Activated CD4-positive, alpha-beta T cell treated with anti-CD3 and anti-CD28 coated beads, Interleukin-2, Interleukin-4, amounts not matched to agents 100 ng/mL and 50 ng/mL, durations not matched to agents 16 hours and 8 hours (primary cell): Measurements from ENCODE around the gene ZGPAT.

Experiments
- DNase-seq: peaks from one replicate; pipeline ENCODE4 v3.0.0-alpha.2; 2020; ENCODE audit warnings: low spot score

ZGPAT gene

DNA sequence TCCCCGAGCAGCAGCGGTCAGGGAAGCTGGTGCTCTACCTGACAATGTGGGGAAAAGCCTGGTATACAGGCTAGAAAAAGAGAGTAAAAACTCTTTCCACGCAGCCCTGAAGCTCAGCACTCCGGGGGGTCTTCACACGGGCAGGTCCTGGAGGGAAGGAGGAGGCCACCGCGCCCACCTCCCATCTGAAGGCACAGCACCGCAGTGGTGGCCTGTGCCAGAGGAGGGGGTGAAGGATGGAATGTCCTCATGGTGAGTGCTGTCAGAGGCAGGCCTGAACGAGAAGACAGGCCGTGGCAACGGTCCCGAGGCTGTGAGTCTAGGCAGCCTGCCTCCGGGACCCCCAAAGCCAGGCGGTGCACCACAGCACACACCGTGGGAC, 37.6 kb downstream of the ZGPAT start:
- DNase-seq, result no peak

DNA sequence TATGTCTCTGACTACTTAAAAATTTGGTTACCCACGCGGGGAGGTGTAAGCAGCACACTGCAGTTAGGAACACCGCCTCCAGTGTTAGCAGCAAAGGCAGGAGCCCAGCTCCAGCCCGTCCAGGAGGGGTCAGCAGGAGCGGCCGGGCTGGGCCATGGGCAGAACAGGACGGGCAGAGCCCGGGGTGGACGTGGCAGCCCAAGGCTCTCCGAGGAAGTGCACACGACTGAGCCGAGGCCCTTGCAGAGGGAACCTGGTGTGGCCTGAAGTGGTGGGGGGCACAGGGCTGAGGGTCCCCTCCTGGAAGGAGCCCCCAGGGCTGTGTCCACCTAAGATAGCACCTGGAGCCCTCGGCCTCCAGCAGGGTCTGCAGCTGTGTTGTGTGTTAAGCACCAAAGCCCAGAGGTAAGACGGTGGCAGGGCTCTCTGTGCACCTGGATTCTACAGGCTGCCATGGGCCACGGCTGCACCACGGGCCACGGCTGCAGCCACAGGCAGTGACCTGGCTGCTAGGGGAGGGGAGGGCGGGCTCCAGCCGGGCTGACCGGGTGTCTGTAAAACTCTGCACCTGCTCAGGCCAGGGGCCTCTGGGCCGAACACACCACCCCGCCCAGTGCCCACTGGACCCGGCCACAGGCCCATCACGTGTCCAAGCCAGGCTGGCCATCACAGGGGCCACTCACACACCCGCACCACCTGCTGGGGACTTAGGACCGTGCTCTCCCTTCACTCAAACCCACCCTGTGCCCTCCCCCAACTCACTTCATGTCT, 38.3 kb downstream of the ZGPAT start:
- DNase-seq, result no peak

DNA sequence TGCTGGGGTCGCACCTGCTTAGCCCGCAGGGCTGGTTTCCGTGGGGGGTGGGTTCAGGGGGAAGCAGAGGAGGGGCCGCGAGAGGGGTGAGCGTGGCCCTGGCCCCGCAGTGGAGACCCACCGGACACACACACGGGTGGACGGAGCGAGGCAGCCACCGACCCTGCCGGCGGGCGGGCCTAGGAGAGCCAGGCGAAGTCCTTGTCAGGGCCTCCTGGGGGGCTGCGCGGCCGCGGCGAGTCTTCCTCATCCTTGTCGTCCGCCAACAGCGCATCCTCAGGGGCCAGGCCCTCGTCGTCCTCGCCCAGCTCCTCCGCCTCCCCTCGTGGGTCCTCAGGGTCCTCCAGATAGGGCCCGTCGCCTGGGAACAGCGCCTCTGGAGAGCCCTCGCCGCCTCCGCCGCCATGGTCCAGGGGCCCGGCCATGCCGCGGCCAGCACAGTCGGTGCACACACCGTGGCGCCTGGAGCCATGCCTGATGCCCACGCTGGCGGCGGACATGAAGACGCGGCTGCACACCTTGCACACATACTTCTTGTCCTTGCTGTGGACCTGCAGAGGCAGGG, 39.0 kb downstream of the ZGPAT start:
- no peak for DNase-seq

DNA sequence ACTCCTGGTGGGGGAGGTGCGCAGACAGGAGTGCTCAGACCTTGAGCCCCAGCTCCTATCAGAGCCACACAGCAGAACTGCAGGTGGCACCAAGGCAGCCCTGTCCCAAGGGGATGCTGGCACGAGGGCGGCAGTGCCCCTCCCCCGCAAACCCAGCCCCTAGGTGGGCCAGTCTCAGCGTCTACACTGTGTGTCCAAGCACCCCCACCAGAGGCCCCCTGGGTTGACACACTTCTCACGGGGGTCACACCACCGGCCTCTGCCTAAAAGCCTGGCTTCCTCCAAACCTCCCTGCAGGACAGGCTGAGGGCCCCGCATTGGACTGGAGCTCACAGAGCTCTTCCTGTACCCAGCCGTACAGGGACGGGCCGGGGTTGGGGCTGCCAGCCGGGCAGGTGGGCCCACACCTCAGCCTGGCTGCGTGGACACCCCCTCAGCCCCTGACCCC, 39.8 kb downstream of the ZGPAT start:
- no peak for DNase-seq

DNA sequence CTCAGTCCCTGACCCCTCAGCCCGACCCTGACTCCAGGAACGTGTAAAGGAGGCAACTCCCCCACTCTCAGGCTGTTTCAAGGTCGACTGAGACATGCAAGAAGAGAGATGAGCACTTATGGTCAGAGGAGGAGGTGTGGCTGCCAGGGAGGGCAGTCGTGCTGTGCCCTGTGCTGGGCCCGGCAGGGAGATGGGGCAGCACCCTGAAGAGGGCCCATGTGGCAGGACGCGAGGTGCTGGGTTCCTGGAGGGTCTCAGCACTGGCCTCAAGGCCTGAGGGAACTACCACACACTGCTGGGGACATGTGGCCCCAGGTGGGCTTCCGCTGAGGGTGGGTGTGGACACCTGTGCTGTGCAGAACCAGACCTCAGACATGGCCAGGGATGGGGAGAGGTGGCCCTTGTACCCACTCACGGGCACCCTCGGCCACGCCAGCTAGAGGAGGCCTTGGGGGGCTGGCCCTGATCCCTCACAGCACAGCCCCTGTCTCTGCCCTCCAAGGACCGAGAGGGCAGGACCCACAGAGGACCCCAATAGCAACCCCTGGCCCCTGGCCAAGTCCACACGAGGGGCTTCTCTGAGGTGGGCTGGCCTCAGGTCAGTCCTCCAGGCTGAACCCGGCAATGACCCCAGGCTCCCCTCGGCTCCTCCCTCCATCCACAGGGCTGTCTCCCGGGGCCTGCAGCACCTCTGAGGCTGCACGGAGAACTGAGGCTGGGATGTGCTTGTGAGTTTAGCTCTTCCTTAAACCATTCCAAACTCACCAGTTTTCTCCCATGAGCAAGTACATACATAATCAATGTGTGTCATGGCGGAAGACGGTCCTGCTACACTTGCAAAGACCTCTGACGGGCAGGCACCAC, 40.5 kb downstream of the ZGPAT start:
- no peak for DNase-seq

DNA sequence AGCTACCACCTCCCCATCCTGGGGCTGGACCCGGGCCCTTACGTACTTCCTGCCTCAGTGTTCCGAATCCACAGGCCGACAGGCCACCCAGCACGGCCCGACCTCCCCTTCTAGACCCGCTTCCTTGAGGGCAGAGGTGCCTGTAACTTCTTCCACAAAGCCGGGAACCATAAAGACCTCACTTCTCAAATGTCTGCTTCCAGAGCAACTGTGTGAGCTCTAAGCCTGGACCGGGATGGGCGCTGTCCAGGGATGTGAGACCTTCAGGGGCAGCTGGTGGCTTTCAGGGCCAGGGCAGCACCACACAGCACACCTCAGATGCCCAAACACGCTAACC, 41.1 kb downstream of the ZGPAT start:
- no peak for DNase-seq

DNA sequence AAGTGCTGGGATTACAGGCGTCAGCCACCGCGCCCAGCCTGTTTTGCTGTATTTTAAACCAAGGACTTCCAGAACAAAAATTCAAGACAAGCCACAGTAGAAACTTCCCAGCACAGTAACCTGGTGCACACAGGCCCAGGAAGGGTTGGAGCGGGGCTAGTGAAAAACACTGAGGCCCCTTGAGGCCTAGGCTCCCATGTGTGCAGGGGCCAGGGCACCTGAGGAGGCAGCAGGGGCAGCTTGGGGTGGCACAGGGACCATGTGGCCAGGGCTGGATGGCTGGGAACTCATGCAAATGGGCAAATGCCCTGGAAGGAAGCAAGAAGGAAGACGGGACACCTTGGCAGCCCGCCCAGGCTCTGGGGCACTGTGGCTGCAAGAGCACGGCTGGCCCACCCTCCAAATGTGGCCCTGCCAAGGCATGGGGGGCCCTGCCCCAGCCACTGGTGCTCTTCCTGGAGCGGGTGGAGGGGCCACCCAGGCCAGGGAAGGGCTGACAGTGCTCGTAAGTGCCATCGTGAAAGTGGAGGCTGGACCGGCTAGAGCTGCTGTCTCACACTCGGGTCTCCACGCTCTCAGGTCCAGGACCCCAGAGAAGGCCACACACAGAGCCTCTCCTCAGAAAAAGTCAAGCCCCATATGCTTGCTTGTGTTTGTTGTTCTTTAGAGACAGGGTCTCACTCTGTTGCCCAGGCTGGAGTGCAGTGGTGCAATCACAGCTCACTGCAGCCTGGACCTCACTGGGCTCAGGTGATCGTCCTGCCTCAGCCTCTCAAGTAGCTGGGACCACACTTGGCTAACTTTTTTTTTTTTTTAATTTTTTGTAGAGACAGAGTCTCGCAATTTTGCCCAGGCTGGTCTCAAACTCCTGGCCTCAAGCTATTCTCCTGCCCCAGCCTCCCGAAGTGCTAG, 42.0 kb downstream of the ZGPAT start:
- no peak for DNase-seq

DNA sequence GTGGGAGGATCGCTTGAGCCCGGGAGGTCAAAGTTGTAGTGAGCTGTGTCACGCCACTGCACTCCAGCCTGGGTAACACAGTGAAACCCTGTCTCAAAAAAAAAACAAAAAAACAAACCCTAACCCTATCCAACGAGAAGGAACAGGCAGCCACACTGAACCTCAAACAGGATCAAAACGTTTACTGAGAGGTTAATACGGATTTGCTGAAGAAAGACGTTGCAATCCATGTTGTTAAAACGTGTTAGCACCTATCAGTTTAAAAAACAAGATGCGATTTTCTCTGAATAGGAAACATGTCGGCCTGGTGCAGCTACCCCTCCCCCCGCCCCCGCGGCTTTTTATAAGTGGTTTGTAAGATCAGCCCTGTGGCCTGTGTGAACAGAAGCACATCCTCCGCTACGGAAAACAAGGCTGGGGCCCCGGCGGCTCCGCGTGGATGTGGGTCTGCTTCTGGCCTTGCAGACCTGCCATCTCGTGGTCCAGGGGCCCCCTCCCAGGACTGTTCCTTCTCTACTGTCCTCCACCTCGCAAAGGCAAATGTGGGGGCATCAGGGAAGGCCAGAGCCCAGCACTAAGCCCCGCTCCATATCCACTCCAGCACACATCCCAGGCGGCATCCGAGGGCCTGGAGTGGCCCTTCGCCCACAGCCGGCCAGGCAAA, 43.1 kb downstream of the ZGPAT start:
- no peak for DNase-seq

DNA sequence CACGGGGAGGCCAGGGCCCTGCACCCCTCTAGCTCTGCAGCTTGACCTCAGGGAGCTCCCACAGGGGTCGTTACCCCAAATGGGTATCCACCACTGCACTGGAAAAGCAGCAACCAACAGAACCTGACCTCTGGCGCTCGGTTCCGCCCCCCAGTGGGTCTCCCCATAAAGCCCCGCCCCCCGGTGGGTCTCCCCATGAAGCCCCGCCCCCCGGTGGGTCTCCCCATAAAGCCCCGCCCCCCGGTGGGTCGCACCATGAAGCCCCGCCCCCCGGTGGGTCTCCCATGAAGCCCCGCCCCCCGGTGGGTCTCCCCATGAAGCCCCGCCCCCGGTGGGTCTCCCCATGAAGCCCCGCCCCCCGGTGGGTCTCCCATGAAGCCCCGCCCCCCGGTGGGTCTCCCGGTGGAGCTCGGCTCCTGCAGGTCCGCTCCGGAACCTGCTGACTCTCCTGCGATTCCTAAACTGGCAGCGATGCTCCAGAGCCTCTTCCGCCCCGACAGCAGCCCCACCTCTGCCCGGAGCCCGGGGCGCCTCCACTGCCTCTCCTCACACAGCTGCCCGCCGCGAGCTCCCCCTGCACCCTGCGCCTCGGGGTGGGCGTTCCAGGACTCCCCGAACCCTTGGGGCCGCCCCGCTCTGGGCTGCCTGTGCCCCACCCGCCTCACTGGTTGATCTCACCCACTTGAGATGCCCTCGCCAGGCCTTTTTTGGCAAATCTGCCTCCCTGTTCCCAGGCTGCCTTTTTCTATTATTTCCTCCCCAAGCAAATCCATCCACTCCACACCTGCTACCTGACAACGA, 43.8 kb downstream of the ZGPAT start:
- DNase-seq, result no peak

DNA sequence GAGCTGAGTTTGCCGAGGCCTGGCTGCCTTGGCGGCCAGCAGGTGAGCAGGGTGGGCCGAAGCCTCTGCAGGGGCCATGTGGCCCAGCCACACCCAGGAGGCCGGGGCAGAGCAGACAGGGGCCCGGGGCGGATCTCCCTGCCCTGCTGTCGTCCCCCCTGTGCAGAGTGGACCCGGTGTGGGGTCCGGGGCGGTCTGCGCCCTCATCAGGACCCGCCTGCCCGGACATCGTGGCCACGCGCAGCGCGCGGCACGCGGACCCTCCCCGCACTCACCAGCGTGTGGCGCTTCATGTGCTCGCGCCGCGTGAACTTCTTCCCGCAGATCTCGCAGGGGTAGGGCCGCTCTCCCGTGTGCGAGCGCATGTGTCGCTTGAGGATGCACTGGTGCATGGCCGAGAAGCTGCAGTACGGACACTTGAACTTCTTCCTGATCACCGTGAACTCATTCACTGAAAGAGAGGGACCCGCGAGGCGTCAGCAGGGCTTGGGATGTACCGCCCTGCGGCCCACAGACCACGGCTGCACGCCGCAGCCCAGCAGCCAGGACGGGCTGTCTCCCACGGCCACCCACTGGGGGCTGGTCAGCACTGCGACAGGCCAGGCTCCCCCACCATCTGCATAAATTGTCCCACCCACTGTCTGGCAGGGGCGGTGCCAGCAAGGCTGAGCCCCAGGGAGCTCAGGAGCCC, 44.7 kb downstream of the ZGPAT start:
- DNase-seq, result no peak

DNA sequence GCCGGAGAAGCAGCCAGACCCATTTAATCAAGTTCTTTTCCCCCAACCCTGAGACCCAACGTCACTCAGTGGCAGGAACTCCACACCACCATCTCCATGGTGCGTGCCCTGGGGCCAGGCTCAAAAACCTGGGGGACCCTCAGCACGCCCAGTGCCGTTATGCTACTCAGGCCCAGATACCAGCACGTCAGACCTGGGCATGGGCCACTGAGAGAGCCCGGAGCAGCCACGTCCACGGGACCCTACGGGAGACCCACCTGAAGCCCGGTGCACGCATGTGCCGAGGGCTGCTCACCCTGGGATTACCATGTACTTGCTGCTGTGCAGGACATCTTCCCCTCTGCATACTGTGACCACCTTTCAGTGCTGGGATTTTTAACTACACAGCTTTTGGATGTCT, 45.5 kb downstream of the ZGPAT start:
- DNase-seq, result no peak

DNA sequence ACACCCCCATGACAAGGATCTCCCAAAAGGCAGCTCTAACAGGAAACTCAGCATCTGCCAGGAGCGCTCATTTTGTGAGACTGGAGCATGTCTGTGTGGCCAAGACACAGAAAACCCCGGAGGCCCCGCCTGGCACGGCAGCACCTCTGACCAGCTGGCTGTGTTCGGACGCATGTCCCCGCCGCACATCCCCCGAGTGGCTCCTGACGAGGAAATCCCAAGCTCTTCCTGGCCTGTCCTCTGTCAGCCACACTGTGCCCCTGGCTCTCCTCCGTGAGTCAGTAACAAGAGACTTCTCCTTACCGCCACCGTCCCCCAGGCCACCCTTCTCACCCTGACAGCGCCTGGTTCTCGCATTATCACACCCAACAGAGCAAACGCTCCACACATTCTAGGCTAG, 46.2 kb downstream of the ZGPAT start:
- no peak for DNase-seq

DNA sequence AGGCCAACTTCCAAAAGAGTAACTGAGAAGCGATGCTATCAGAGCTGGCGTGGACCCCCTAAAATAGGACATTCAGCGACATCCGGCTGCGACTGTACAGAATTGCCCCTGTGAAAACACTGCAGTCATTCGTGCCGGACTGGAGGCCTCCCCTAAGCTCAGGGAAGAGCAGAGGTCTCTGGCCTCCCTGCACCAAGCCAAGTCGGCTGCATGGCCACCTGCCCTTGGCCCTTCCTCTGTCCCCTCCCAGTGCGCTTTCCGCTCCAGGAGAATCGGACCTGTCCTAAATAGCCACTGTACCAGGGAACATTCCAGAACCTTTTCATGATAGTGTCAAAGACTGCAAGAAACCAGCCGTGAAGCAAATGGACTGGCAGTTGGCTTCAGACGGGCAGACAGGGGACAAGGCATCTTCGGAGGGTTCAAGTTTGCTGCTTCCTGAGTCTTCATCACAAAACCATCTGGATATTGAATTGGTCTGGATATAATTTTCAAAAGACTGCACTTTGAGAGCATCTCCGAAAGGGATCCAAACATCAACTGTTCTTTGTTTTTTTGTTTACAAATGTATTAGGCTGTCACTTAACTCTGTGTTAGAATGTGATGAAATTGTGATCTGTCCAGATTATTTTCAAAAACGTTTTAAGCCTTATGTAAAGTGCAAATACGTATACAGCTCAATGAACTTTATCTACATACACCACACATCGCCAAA, 48.3 kb downstream of the ZGPAT start:
- DNase-seq, result no peak

DNA sequence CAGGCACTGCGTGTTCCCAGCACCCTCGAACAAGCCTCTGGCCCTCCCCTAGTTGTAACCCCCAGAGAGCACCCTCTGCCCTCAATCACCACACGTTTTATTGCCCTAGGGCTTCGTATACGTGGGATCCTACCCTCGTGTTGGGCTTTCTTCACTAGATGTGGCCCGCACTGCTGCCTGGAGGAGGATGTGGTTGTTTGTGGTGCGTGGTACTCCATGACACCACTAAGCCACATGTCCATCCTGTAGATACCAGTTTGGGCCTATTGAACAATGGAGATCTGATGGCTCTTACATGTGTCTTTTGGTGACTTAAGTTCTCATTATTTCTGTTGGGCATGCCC, 48.8 kb downstream of the ZGPAT start:
- no peak for DNase-seq

DNA sequence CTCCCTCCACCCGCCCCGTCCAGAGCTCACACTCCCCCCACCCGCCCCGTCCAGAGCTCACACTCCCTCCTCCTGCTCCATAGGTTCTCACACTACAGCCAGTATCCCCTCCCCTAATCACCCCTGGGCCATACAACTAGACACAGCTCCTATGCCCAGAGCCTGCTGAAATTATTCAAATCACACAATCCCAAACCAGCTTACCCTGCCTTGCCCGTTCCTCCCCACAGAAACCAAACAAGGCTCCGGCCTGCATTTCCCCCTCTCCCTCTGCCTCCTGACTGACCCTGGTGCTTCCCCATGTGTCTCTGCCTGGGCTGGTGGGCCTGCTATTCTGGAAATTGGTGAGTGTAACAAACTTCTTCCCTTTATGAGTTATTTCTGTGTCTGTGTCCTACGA, 50.3 kb downstream of the ZGPAT start:
- DNase-seq, result no peak

DNA sequence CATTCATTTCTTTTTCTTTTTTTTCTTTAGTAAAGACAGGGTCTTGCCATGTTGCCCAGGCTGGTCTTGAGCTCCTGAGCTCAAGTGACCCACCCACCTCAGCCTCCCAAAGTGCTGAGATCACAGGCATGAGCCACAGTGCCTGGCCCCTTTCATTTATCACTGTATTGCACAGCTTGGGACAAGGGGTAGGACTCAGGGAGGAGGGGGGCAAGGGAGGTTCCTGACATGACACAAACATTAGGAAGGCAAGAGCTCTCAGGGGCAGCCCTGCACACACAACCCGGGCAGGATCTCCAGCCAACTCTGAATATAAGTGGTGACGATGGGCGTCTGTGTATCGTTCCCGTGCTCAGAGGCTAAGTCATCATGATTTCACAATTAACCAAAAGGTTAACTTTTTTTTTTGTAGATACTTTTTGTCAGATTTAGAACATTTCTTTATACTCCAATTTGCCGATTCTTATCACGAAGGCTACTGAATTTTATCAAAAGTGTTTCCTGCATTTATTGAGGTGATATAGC, 51.6 kb downstream of the ZGPAT start:
- DNase-seq, result no peak

DNA sequence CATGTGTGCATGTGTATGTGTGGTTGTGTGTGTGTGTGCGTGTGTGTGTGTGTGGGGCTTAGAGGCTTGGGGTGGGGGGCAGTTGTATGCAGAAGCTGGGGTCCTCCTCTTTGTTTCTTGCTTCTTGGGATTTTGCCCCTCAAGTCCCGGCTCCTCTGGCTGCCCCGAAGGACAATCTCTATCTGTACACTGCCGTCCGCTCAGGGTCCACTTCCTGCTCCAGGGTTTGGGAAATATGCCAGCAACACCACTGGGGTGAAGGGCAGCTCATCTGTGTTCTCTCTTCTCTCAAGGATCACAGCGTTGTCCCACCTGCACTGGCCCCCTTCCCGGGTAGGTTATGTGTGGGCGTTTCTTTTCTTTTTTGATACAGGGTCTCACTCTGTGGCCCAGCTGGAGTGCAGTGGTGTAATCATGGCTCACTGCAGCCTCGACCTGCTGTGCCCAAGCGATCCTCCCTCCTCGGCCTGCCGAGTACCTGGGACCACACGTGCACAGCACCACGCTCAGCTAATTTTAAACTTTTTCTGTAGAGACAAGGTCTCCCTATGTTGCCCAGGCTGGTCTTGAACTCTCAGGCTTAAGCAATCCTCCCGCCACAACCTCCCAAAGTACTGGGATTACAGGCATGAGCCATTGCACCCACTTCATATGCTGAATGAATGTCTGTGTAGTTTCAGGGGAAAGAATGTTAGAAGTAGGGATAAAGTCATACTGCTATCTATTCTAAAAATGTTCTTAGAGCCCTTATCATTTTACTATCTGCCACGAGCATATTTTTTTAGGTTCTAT, 57.4 kb downstream of the ZGPAT start:
- no peak for DNase-seq

DNA sequence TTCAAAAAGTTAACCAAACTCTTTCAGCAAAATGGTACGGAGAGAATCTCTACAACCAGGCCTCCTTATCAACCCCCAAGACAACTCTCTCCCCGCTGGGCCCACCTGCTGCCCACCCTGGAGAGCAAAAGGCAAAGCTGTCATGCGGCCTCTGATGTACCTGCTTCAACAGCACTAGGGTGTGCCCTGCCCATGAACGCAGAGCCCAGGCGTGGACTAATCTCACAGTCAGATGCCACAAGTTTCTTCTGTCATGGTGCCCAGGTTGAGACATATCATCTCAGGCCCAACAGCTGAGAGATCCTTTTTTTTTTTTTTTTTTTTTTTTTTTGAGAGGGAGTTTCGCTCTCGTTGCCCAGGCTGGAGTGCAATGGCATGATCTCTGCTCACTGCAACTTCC, 58.1 kb downstream of the ZGPAT start:
- DNase-seq, result no peak
